HAP-1 (cell line): ENCODE data around the gene GRN.
"Not testable (repeated sequence)": the region's sequence is repeated elsewhere in the genome, so short reads cannot be mapped to it uniquely, and the experiment has no call there.

Experiments
- DNase-seq, 2 experiments: peaks; one replicate each; pipeline ENCODE4 v3.0.0-alpha.2; 2016 to 2020; ENCODE audit warnings: low spot score in 2 of 2
- H3K27me3 ChIP-seq: fragments of 250-450 bp; sonication (Bioruptor Pico); 2 replicates; pipeline ENCODE4 v1.5.1; 2020; ENCODE audit warnings: low read depth, mild to moderate bottlenecking, moderate library complexity
- H3K36me3 ChIP-seq: fragments of 250-450 bp; sonication (Bioruptor Pico); replicated peaks from 2 replicates; pipeline ENCODE4 v1.5.1; 2020; ENCODE audit warnings: mild to moderate bottlenecking
- H3K4me1 ChIP-seq: fragments of 250-450 bp; sonication (Bioruptor Pico); 2 replicates; pipeline ENCODE4 v1.5.1; 2020; ENCODE audit warnings: mild to moderate bottlenecking
- H3K4me3 ChIP-seq: fragments of 250-450 bp; sonication (Bioruptor Pico); 2 replicates; pipeline ENCODE4 v1.5.1; 2020; ENCODE audit warnings: mild to moderate bottlenecking, moderate library complexity
- H3K9me3 ChIP-seq: fragments of 250-450 bp; sonication (Bioruptor Pico); 2 replicates; pipeline ENCODE4 v1.5.1; 2020; ENCODE audit warnings: mild to moderate bottlenecking, moderate library complexity
- in situ Hi-C: fragments of 300-500 bp; cut with MboI; formaldehyde crosslinking; loops from 3 replicates; pipeline ENCODE4 v1.14.3; 2020; ENCODE audit warnings: low sequenced_read_pairs, inconsistent platforms, mixed read lengths

The GRN gene

GRCh38 chr17:44381810-44382305 lies 36.8 kb downstream of the GRN start:
- Histone ChIP-seq H3K4me1 (peaks cover 7% of the 10 kb centered on the region), H3K9me3 (no peaks in the 10 kb centered on the region)
- in situ Hi-C loops, result no loop called here

GRCh38 chr17:44382917-44383316 lies 37.8 kb downstream of the GRN start:
- Histone ChIP-seq H3K27me3 (no peaks in the 10 kb centered on the region), H3K4me3 (no peak overlapping the region), H3K36me3 (no peaks in the 10 kb centered on the region), H3K4me1 (peaks cover 7% of the 10 kb centered on the region), H3K9me3 (no peaks in the 10 kb centered on the region)
- DNase-seq, result no peak
- in situ Hi-C loops, result no loop called here

More at GRCh38 chr17:44381810-44382305, 36.8 kb downstream of the GRN start:
- no peak for DNase-seq
- Histone ChIP-seq H3K27me3 (no peaks in the 10 kb centered on the region), H3K36me3 (no peaks in the 10 kb centered on the region), H3K4me3 (no peak overlapping the region)

GRCh38 chr17:44383363-44383762 lies 38.3 kb downstream of the GRN start:
- no peaks in the 10 kb centered on the region for H3K36me3 ChIP-seq
- H3K4me1 ChIP-seq, result peaks cover 7% of the 10 kb centered on the region
- H3K9me3 ChIP-seq, result no peaks in the 10 kb centered on the region
- H3K27me3 ChIP-seq, result no peaks in the 10 kb centered on the region
- H3K4me3 ChIP-seq, result no peak overlapping the region
- DNase-seq, result no peak
- in situ Hi-C loops, result no loop called here

GRCh38 chr17:44383861-44384260 lies 38.8 kb downstream of the GRN start:
- no peaks in the 10 kb centered on the region for H3K9me3 ChIP-seq
- no peak for DNase-seq
- H3K36me3 ChIP-seq, result no peaks in the 10 kb centered on the region
- in situ Hi-C loops, result no loop called here
- H3K4me3 ChIP-seq, result no peak overlapping the region
- H3K4me1 ChIP-seq, result peaks cover 7% of the 10 kb centered on the region
- H3K27me3 ChIP-seq, result no peaks in the 10 kb centered on the region

GRCh38 chr17:44384281-44384822 lies 39.2 kb downstream of the GRN start:
- H3K4me3 ChIP-seq, result no peak overlapping the region
- H3K9me3 ChIP-seq, result no peaks in the 10 kb centered on the region
- DNase-seq, result no peak
- in situ Hi-C loops, result no loop called here
- no peaks in the 10 kb centered on the region for H3K27me3 ChIP-seq
- H3K36me3 ChIP-seq, result no peaks in the 10 kb centered on the region
- peaks cover 7% of the 10 kb centered on the region for H3K4me1 ChIP-seq

GRCh38 chr17:44384823-44385286 lies 39.8 kb downstream of the GRN start:
- H3K27me3 ChIP-seq, result no peaks in the 10 kb centered on the region
- in situ Hi-C loops, result no loop called here
- no peak for DNase-seq
- peaks cover 7% of the 10 kb centered on the region for H3K4me1 ChIP-seq
- no peaks in the 10 kb centered on the region for H3K36me3 ChIP-seq
- peak overlapping the region; percentile 40 for H3K4me3 ChIP-seq
- H3K9me3 ChIP-seq, result no peaks in the 10 kb centered on the region

GRCh38 chr17:44385287-44386181 lies 40.4 kb downstream of the GRN start:
- no peaks in the 10 kb centered on the region for H3K36me3 ChIP-seq
- H3K4me3 ChIP-seq, result peak overlapping the region; percentile 40
- H3K27me3 ChIP-seq, result no peaks in the 10 kb centered on the region
- in situ Hi-C loops, result no loop called here
- peaks cover 7% of the 10 kb centered on the region for H3K4me1 ChIP-seq
- peak; percentile 86 to 98 for DNase-seq
- H3K9me3 ChIP-seq, result no peaks in the 10 kb centered on the region

- in situ Hi-C loops, result no loop called here
- Histone ChIP-seq H3K9me3 (no peaks in the 10 kb centered on the region), H3K4me3 (peak overlapping the region; percentile 40), H3K36me3 (no peaks in the 10 kb centered on the region), H3K4me1 (peaks cover 7% of the 10 kb centered on the region), H3K27me3 (no peaks in the 10 kb centered on the region)
- no peak for DNase-seq
Measured at GRCh38 chr17:44386182-44386525, 41.1 kb downstream of the GRN start.

GRCh38 chr17:44387804-44388203 lies 42.7 kb downstream of the GRN start:
- no peaks in the 10 kb centered on the region for H3K9me3 ChIP-seq
- no peaks in the 10 kb centered on the region for H3K27me3 ChIP-seq
- H3K4me1 ChIP-seq, result peaks cover 7% of the 10 kb centered on the region
- no peak overlapping the region for H3K4me3 ChIP-seq
- no peaks in the 10 kb centered on the region for H3K36me3 ChIP-seq
- DNase-seq, result no peak
- in situ Hi-C loops, result no loop called here

- Histone ChIP-seq H3K27me3 (no peaks in the 10 kb centered on the region), H3K4me3 (no peak within 1 kb of the TSS), H3K4me1 (peaks cover 7% of the 10 kb centered on the region), H3K36me3 (no peaks in the 10 kb centered on the region), H3K9me3 (no peaks in the 10 kb centered on the region)
- DNase-seq, result no peak
- in situ Hi-C loops, result no loop called here
Measured at GRCh38 chr17:44389281-44389680, 44.2 kb downstream of the GRN start, which contains the start of gene ITGA2B. Gene ITGA2B, minus strand, starts transcription at chr17:44389649. Its CDS starts 176 bp downstream, at chr17:44389473.

GRCh38 chr17:44389723-44390202 lies 44.7 kb downstream of the GRN start:
- Histone ChIP-seq H3K4me1 (peaks cover 4% of the 10 kb centered on the region), H3K4me3 (no peak overlapping the region), H3K36me3 (no peaks in the 10 kb centered on the region), H3K27me3 (no peaks in the 10 kb centered on the region), H3K9me3 (no peaks in the 10 kb centered on the region)
- no peak for DNase-seq
- in situ Hi-C loops, result no loop called here

- no peaks in the 10 kb centered on the region for H3K4me1 ChIP-seq
- no peak overlapping the region for H3K4me3 ChIP-seq
- in situ Hi-C loops, result no loop called here
- no peaks in the 10 kb centered on the region for H3K9me3 ChIP-seq
- no peaks in the 10 kb centered on the region for H3K27me3 ChIP-seq
- DNase-seq, result no peak
- H3K36me3 ChIP-seq, result no peaks in the 10 kb centered on the region
Measured at GRCh38 chr17:44390250-44390870, 45.3 kb downstream of the GRN start.

- H3K36me3 ChIP-seq, result peaks cover 19% of the 10 kb centered on the region
- in situ Hi-C loops, DNase-seq, H3K4me1 ChIP-seq, H3K4me3 ChIP-seq, H3K9me3 ChIP-seq, H3K27me3 ChIP-seq: not testable (repeated sequence)
Measured at GRCh38 chr17:44394112-44394511, 49.0 kb downstream of the GRN start.

- peaks cover 26% of the 10 kb centered on the region for H3K36me3 ChIP-seq
- H3K4me3 ChIP-seq, result no peak overlapping the region
- no peaks in the 10 kb centered on the region for H3K27me3 ChIP-seq
- no peaks in the 10 kb centered on the region for H3K4me1 ChIP-seq
- DNase-seq, result no peak
- in situ Hi-C loops, result no loop called here
- H3K9me3 ChIP-seq, result no peaks in the 10 kb centered on the region
Measured at GRCh38 chr17:44394833-44395232, 49.7 kb downstream of the GRN start.
